ENCODE data around the gene APRT.

- no peak for TF ChIP-seq POLR2AphosphoS5 (IDR thresholded peaks at IDR 0.05; ENCODE audit: low read depth, low read length)
- no peak for TF ChIP-seq TAF1 (IDR thresholded peaks at IDR 0.05; ENCODE audit: low read depth, low read length)
- no peak for TF ChIP-seq POLR2A (IDR thresholded peaks at IDR 0.05; ENCODE audit: low read depth, low read length)
- TF ChIP-seq SPI1 (IDR thresholded peaks at IDR 0.05; ENCODE audit: low read depth, low read length), result no peak
- TF ChIP-seq POU2F2 (IDR thresholded peaks at IDR 0.05; ENCODE audit: low read depth, low read length), result no peak
- TF ChIP-seq PAX5 (IDR thresholded peaks at IDR 0.05; ENCODE audit: insufficient read depth, low read length, severe bottlenecking), result no peak
These were observed 4.3 kb upstream of the APRT start for GRCh38 chr16:88815901-88816589.
